ENCODE results near the gene SPRY1. TPM values are rescaled to one million over a fixed set of nuclear protein-coding genes. Genes with fewer than 3 reads are reported as not detected.

Gene SPRY1
- total RNA-seq, 1 experiment from 2014 or later, result 4.8 TPM

DNA sequence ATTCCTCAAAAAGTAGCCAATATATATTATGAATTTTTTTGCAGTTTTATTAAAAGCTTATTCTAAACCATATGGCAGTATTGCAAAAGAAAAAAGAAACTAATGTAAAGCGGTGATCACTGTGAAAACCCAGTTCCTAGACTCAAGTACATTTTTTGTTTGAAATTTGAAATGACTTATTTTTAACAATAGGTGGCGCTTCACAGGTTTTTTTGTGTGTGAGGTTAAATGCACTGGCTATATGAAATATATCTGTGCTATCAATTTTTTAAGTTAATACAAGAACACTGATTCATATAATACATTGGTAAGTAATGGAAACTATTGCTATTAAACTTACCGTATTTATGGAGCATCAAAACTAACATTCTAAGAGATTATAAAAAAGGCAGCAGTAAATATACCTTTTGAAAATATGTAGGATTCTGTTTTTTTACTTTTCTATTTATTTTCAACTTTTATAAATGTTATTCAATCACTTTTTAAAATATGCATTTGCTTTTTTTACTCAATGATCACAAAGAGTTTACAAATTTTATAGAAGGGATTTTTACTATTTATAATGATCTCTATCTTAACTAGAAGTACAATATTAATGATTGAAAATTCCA, 5.6 kb upstream of the SPRY1 start:
- intact Hi-C loops (cut with micrococcal nuclease), result loop anchor here (2.0 to 10.0 kb wide), 3 partner anchors 270 to 871 kb away; no protein-coding TSS in a partner anchor
- BruUV-seq (replicated peaks), result no TSS peak
- H3K79me2 ChIP-seq (ENCODE audit: insufficient read depth, low read length), result no peaks in the 10 kb centered on the region
- DNase-seq (ENCODE audit: low read depth, low spot score), result peak; percentile 4
- no peaks in the 10 kb centered on the region for H4K20me1 ChIP-seq (ENCODE audit: insufficient read depth)
- H3K9me3 ChIP-seq (ENCODE audit: control insufficient read depth in 1 of 2, insufficient read depth in 1 of 2, low read depth in 1 of 2, low read length in 2 of 2), result no peaks in the 10 kb centered on the region
- no peaks in the 10 kb centered on the region for H3K27me3 ChIP-seq (ENCODE audit: insufficient read depth, low read length)
- ATAC-seq, result no peak; the same call in 1 of the 2 replicates
- H3K4me3 ChIP-seq (replicated peaks in 1 of 2; ENCODE audit: low read depth in 1 of 2, low read length in 2 of 2), result no peak overlapping the region
- H3K4me2 ChIP-seq (ENCODE audit: low read length), result no peak overlapping the region
- TF ChIP-seq, protein P1, sequence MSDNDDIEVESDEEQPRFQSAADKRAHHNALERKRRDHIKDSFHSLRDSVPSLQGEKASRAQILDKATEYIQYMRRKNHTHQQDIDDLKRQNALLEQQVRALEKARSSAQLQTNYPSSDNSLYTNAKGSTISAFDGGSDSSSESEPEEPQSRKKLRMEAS (IDR thresholded peaks at IDR 0.05), result no peak
- no peak for TF ChIP-seq TCF7L2 (IDR thresholded peaks at IDR 0.05; ENCODE audit: borderline replicate concordance, extremely low read depth, insufficient read depth, insufficient read length)
- no peak for TF ChIP-seq POLR2A (IDR thresholded peaks at IDR 0.05; ENCODE audit: borderline replicate concordance, extremely low read depth, insufficient read depth, insufficient read length)
- no peak for TF ChIP-seq ELF1 (IDR thresholded peaks at IDR 0.05; ENCODE audit: borderline replicate concordance, low read depth)
- no peak for TF ChIP-seq YY1 (IDR thresholded peaks at IDR 0.05; ENCODE audit: extremely low read depth, insufficient replicate concordance, low read depth, low read length)
- no peak for TF ChIP-seq ZFX (IDR thresholded peaks at IDR 0.05)
- TF ChIP-seq, protein P2, sequence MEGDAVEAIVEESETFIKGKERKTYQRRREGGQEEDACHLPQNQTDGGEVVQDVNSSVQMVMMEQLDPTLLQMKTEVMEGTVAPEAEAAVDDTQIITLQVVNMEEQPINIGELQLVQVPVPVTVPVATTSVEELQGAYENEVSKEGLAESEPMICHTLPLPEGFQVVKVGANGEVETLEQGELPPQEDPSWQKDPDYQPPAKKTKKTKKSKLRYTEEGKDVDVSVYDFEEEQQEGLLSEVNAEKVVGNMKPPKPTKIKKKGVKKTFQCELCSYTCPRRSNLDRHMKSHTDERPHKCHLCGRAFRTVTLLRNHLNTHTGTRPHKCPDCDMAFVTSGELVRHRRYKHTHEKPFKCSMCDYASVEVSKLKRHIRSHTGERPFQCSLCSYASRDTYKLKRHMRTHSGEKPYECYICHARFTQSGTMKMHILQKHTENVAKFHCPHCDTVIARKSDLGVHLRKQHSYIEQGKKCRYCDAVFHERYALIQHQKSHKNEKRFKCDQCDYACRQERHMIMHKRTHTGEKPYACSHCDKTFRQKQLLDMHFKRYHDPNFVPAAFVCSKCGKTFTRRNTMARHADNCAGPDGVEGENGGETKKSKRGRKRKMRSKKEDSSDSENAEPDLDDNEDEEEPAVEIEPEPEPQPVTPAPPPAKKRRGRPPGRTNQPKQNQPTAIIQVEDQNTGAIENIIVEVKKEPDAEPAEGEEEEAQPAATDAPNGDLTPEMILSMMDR (IDR thresholded peaks at IDR 0.05 in 2 of 3, conservative IDR thresholded peaks at IDR 0.05 in 1 of 3; ENCODE audit: borderline replicate concordance in 1 of 3, insufficient read depth in 1 of 3, low read depth in 2 of 3, low read length in 2 of 3), result peak; percentile 32 to 60 (median 56); a peak in 5 of 6 replicates
- peak; percentile 55 for TF ChIP-seq RAD21 (IDR thresholded peaks at IDR 0.05; ENCODE audit: low read depth)
- TF ChIP-seq, protein P3, sequence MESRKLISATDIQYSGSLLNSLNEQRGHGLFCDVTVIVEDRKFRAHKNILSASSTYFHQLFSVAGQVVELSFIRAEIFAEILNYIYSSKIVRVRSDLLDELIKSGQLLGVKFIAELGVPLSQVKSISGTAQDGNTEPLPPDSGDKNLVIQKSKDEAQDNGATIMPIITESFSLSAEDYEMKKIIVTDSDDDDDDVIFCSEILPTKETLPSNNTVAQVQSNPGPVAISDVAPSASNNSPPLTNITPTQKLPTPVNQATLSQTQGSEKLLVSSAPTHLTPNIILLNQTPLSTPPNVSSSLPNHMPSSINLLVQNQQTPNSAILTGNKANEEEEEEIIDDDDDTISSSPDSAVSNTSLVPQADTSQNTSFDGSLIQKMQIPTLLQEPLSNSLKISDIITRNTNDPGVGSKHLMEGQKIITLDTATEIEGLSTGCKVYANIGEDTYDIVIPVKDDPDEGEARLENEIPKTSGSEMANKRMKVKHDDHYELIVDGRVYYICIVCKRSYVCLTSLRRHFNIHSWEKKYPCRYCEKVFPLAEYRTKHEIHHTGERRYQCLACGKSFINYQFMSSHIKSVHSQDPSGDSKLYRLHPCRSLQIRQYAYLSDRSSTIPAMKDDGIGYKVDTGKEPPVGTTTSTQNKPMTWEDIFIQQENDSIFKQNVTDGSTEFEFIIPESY (IDR thresholded peaks at IDR 0.05; ENCODE audit: extremely low read depth, insufficient replicate concordance, low read length), result no peak
- TF ChIP-seq SIN3A (IDR thresholded peaks at IDR 0.05; ENCODE audit: low read depth), result no peak
- TF ChIP-seq EGR1 (IDR thresholded peaks at IDR 0.05; ENCODE audit: low read depth), result no peak
- no peak for TF ChIP-seq SP1 (IDR thresholded peaks at IDR 0.05; ENCODE audit: low read depth)
- TF ChIP-seq, protein P4, sequence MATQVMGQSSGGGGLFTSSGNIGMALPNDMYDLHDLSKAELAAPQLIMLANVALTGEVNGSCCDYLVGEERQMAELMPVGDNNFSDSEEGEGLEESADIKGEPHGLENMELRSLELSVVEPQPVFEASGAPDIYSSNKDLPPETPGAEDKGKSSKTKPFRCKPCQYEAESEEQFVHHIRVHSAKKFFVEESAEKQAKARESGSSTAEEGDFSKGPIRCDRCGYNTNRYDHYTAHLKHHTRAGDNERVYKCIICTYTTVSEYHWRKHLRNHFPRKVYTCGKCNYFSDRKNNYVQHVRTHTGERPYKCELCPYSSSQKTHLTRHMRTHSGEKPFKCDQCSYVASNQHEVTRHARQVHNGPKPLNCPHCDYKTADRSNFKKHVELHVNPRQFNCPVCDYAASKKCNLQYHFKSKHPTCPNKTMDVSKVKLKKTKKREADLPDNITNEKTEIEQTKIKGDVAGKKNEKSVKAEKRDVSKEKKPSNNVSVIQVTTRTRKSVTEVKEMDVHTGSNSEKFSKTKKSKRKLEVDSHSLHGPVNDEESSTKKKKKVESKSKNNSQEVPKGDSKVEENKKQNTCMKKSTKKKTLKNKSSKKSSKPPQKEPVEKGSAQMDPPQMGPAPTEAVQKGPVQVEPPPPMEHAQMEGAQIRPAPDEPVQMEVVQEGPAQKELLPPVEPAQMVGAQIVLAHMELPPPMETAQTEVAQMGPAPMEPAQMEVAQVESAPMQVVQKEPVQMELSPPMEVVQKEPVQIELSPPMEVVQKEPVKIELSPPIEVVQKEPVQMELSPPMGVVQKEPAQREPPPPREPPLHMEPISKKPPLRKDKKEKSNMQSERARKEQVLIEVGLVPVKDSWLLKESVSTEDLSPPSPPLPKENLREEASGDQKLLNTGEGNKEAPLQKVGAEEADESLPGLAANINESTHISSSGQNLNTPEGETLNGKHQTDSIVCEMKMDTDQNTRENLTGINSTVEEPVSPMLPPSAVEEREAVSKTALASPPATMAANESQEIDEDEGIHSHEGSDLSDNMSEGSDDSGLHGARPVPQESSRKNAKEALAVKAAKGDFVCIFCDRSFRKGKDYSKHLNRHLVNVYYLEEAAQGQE (IDR thresholded peaks at IDR 0.05; ENCODE audit: low read depth), result no peak
- CTCF ChIA-PET, result interaction anchor here (0.9 to 1.3 kb wide), 2 partner anchors 173 to 271 kb away, joined by 3 to 5 read pairs; no protein-coding TSS in a partner anchor
- H2AFZ ChIP-seq (ENCODE audit: low read depth, low read length, poor library complexity, severe bottlenecking), result no peak overlapping the region
- H3K9ac ChIP-seq (ENCODE audit: low read length), result no peak overlapping the region
- no peaks in the 10 kb centered on the region; the same call in 1 of the 2 replicates for H3K9me2 ChIP-seq (ENCODE audit: insufficient read depth)
- H3K4me1 ChIP-seq (ENCODE audit: control insufficient read depth in 1 of 2, insufficient read depth in 2 of 2, low read length in 2 of 2), result no peaks in the 10 kb centered on the region
- POLR2A ChIA-PET, result no interaction called here
- no peak overlapping the region for H3K27ac ChIP-seq (ENCODE audit: low read depth, low read length)
- no peaks in the 10 kb centered on the region for H3K36me3 ChIP-seq (ENCODE audit: control insufficient read depth in 1 of 2, insufficient read depth in 2 of 2, low read length in 2 of 2)
- RAD21 ChIA-PET (ENCODE audit: low non-redundant PET in 1 of 2, low total read pairs in 2 of 2, uncharacterized antibody in 2 of 2, unreplicated experiment in 2 of 2), result no interaction called here
